RCC 7860 (cell line): ENCODE measurements around the gene TMEM258.

Experiments
- DNase-seq: peaks from one replicate; pipeline ENCODE4 v3.0.0-alpha.2; 2015; ENCODE audit warnings: low spot score
- FAIRE-seq: peaks from 2 replicates; lab custom pipeline; 2012; peaks lifted over from hg19 to GRCh38; lab: Jason Lieb, UNC

TMEM258 gene

DNA sequence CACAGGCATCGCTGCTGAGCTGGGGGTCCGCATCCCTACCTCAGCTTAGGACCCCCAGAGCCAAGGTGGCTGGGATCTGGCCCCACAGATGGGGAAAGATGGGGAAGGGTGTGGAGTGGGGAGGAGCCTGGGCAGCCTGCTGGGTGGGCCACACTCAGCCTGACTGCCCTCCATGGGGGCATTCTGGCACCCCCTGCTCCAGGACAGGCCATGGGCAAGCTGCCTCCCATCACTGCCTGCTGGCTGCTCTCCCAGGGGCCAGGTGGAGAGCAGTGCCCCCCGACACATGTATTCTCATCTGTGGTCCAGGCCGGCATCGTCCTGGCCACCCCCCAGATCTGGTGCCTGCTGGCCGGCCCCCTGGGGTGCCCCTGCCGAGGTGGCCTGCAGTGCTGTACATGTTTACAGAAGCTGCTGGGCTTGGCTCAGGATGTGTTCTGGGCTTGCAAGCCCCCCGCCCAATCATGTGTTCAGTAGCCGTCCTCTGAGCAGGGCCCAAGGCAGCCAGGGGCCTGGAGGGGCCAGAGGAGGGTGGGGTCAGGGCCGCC lies 47.7 kb downstream of the TMEM258 start:
- FAIRE-seq (no peak), DNase-seq (no peak)

GRCh38 chr11:61744181-61744580 lies 48.2 kb downstream of the TMEM258 start:
- no peak for DNase-seq

DNA sequence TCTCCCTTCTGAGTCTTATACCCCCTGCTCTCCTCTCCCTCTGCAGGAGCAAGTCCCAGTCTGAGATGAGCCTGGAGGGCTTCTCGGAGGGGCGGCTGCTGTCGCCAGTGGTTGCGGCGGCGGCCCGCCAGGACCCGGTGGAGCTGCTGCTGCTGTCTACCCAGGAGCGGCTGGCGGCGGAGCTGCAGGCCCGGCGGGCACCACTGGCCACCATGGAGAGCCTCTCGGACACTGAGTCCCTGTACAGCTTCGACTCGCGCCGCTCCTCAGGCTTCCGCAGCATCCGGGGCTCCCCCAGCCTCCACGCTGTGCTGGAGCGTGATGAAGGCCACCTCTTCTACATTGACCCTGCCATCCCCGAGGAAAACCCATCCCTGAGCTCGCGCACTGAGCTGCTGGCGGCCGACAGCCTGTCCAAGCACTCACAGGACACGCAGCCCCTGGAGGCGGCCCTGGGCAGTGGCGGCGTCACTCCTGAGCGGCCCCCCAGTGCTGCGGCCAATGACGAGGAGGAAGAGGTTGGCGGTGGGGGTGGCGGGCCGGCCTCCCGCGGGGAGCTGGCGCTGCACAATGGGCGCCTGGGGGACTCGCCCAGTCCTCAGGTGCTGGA lies 48.8 kb downstream of the TMEM258 start:
- DNase-seq = no peak
- FAIRE-seq = no peak

More at GRCh38 chr11:61744181-61744580, 48.2 kb downstream of the TMEM258 start:
- no peak for FAIRE-seq

GRCh38 chr11:61742391-61742790 lies 50.0 kb downstream of the TMEM258 start:
- no peak for FAIRE-seq
- DNase-seq = no peak

DNA sequence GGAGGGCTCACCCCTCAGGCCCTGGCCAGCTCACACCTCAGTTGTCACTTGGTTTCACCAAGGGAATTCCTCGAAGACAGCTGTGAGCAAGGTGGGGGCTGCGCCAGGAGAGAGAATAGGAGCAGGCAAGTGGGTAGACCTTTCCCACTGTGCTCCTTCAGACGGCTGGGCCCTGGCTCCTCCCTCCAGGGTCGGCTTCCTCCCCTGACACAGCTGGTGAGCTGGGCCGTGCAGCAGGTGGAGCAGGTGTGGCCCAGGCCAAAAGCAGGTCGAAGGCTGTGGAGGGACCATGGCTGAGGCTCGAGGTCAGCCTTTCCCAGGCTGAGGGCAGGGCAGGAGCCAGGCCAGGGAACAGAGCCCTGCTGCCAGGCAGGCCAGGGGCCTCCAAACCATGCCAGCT lies 52.4 kb downstream of the TMEM258 start:
- FAIRE-seq = no peak
- no peak for DNase-seq

- DNase-seq = no peak
These were observed 53.0 kb downstream of the TMEM258 start for GRCh38 chr11:61739413-61739812.

More at GRCh38 chr11:61739413-61739812, 53.0 kb downstream of the TMEM258 start:
- no peak for FAIRE-seq
